Esophagus muscularis mucosa (tissue), 4 donors: ENCODE data around the gene ATG4D.

Experiments used
- EP300 ChIP-seq: sonication (generic); formaldehyde crosslinking; IDR thresholded peaks from one replicate; pipeline ENCODE4 v1.6.1; 2017; ENCODE audit warnings: antibody characterized with exemption
- POLR2A ChIP-seq: fragments of 450-650 bp; IDR thresholded peaks from one replicate; pipeline ENCODE4 v1.6.1; 2017; ENCODE audit warnings: antibody characterized with exemption, moderate library complexity, mild to moderate bottlenecking, low read depth
- POLR2AphosphoS5 ChIP-seq, 2 donors: sonication (generic); formaldehyde crosslinking; IDR thresholded peaks; one replicate each; pipeline ENCODE4 v1.6.1; 2017; ENCODE audit warnings: antibody characterized with exemption in 2 of 2
- TF ChIP-seq, protein P1 (sequence below), 3 experiments: fragments of 200-600 bp in 2 of 3; fragments of 450-650 bp in 1 of 3; sonication (generic) in 2 of 3; IDR thresholded peaks; one replicate each; pipeline ENCODE4 v1.5.1; 2017 to 2019; ENCODE audit warnings: antibody characterized with exemption in 3 of 3, mild to moderate bottlenecking in 2 of 3, moderate library complexity in 1 of 3

DNA sequence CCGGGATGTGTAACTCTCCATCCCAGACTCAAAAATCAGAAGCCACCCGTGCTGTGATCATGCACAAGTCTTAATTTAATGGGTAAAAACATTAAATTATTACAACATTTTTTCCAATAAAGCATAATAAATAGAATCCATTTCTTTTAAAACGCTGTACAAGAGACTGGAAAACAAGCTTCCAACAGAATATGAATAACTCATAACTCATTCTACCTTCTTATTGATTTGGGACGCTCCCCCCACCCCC, 22.6 kb downstream of the ATG4D start:
- TF ChIP-seq POLR2AphosphoS5 (IDR thresholded peaks at IDR 0.05) (no peak), EP300 (no peak), POLR2A (no peak)
- TF ChIP-seq, protein P1, sequence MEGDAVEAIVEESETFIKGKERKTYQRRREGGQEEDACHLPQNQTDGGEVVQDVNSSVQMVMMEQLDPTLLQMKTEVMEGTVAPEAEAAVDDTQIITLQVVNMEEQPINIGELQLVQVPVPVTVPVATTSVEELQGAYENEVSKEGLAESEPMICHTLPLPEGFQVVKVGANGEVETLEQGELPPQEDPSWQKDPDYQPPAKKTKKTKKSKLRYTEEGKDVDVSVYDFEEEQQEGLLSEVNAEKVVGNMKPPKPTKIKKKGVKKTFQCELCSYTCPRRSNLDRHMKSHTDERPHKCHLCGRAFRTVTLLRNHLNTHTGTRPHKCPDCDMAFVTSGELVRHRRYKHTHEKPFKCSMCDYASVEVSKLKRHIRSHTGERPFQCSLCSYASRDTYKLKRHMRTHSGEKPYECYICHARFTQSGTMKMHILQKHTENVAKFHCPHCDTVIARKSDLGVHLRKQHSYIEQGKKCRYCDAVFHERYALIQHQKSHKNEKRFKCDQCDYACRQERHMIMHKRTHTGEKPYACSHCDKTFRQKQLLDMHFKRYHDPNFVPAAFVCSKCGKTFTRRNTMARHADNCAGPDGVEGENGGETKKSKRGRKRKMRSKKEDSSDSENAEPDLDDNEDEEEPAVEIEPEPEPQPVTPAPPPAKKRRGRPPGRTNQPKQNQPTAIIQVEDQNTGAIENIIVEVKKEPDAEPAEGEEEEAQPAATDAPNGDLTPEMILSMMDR (IDR thresholded peaks at IDR 0.05) = no peak
